B cell (primary cell): ENCODE data around the gene CERCAM. TPM values are rescaled to one million over a fixed set of nuclear protein-coding genes. Genes with fewer than 3 reads are reported as not detected.
"Not testable (repeated sequence)": the region's sequence is repeated elsewhere in the genome, so short reads cannot be mapped to it uniquely, and the experiment has no call there.

Experiments used
- ATAC-seq: fragments of 200-7000 bp; cut with Tn5 transposase; one replicate; pipeline ENCODE4 v1.10.0; 2021; ENCODE audit warnings: low read depth, mild to moderate bottlenecking, moderate number of reproducible peaks, moderate library complexity
- CTCF ChIA-PET: fragments of 350-600 bp; sonication (Branson Sonifier 250); formaldehyde crosslinking; loops from one replicate; lab custom pipeline; 2021; ENCODE audit warnings: antibody characterized with exemption, inconsistent platforms; lab: Charles Lee
- POLR2A ChIA-PET: fragments of 350-600 bp; sonication (Branson Sonifier 250); formaldehyde crosslinking; loops from one replicate; lab custom pipeline; 2021; ENCODE audit warnings: antibody characterized with exemption; lab: Charles Lee
- DNase-seq: peaks from one replicate; pipeline ENCODE4 v3.0.0; 2013
- H2AFZ ChIP-seq: 2 replicates; pipeline ENCODE4 v1.6.1; 2012; ENCODE audit warnings: mild to moderate bottlenecking, low read depth, low read length; ENCODE audit not compliant: insufficient read depth, poor library complexity, severe bottlenecking
- H3K27ac ChIP-seq, 2 donors: 1 replicate in 1 of 2; 2 replicates in 1 of 2; pipeline ENCODE4 v1.5.1; 2012 to 2013; ENCODE audit warnings: low read length in 2 of 2, mild to moderate bottlenecking in 2 of 2, moderate library complexity in 1 of 2
- H3K27me3 ChIP-seq, 4 experiments: fragments of 200-600 bp in 1 of 4; sonication (generic) in 1 of 4; replicated peaks in 1 of 4; 1 replicate in 2 of 4; 2 replicates in 2 of 4; pipeline versions ENCODE4 v1.6.1 to v1.7.0; 2013 to 2016; ENCODE audit warnings: low read length in 3 of 4, mild to moderate bottlenecking in 2 of 4, mixed read lengths in 1 of 4, moderate library complexity in 1 of 4; ENCODE audit not compliant: insufficient read depth in 4 of 4, control insufficient read depth in 3 of 4; ENCODE audit errors: control extremely low read depth in 1 of 4
- H3K36me3 ChIP-seq, 2 experiments: replicated peaks in 1 of 2; 1 replicate in 1 of 2; 2 replicates in 1 of 2; pipeline versions ENCODE4 v1.6.1 to v1.7.1; 2013; ENCODE audit warnings: low read length in 1 of 2; ENCODE audit not compliant: insufficient read depth in 2 of 2, control insufficient read depth in 1 of 2; ENCODE audit errors: control extremely low read depth in 1 of 2, extremely low read depth in 1 of 2
- H3K4me1 ChIP-seq, 2 donors: fragments of 200-600 bp in 1 of 2; sonication (generic) in 1 of 2; 1 replicate in 1 of 2; 2 replicates in 1 of 2; pipeline versions ENCODE4 v1.5.1 to v1.6.1; 2013 to 2017; ENCODE audit warnings: low read length in 2 of 2; ENCODE audit not compliant: control insufficient read depth in 2 of 2, insufficient read depth in 2 of 2
- H3K4me2 ChIP-seq: replicated peaks from 2 replicates; pipeline ENCODE3; 2012; ENCODE audit warnings: mild to moderate bottlenecking, low read depth, low read length; ENCODE audit not compliant: poor library complexity, severe bottlenecking
- H3K4me3 ChIP-seq, 5 experiments: fragments of 200-600 bp in 1 of 5; sonication (generic) in 1 of 5; 1 replicate in 3 of 5; 2 replicates in 2 of 5; pipeline versions ENCODE4 v1.5.1 to v1.7.0; 2011 to 2016; ENCODE audit warnings: low read length in 4 of 5, mild to moderate bottlenecking in 4 of 5, low read depth in 2 of 5, control low read depth in 1 of 5, moderate library complexity in 1 of 5; ENCODE audit not compliant: insufficient read depth in 1 of 5; ENCODE audit errors: control extremely low read depth in 1 of 5, extremely low read depth in 1 of 5
- H3K79me2 ChIP-seq: fragments of 200-600 bp; sonication (generic); one replicate; pipeline ENCODE4 v1.6.0; 2016; ENCODE audit warnings: low read length; ENCODE audit not compliant: control insufficient read depth, insufficient read depth
- H3K9ac ChIP-seq: fragments of 200-600 bp; sonication (generic); 2 replicates; pipeline ENCODE4 v1.6.1; 2017; ENCODE audit warnings: mild to moderate bottlenecking, low read length, moderate library complexity
- H3K9me3 ChIP-seq, 3 donors: one replicate each; pipeline versions ENCODE4 v1.6.1 to v1.7.1; 2013; ENCODE audit warnings: low read length in 2 of 3; ENCODE audit not compliant: control insufficient read depth in 2 of 3, insufficient read depth in 1 of 3; ENCODE audit errors: control extremely low read depth in 1 of 3
- H4K20me1 ChIP-seq: 2 replicates; pipeline ENCODE4 v1.6.0; 2012; ENCODE audit warnings: mild to moderate bottlenecking, low read length; ENCODE audit not compliant: insufficient read depth, control insufficient read depth, poor library complexity, severe bottlenecking
- H3K27ac Mint-ChIP-seq: one replicate; pipeline ENCODE4 v1.8.0; 2021; ENCODE audit warnings: mixed read lengths
- H3K27me3 Mint-ChIP-seq: one replicate; pipeline ENCODE4 v1.8.0; 2021; ENCODE audit warnings: mixed read lengths
- H3K4me1 Mint-ChIP-seq: one replicate; pipeline ENCODE4 v1.8.0; 2021; ENCODE audit warnings: mixed read lengths
- H3K4me3 Mint-ChIP-seq: one replicate; pipeline ENCODE4 v1.8.0; 2021; ENCODE audit warnings: mixed read lengths
- H3K9me3 Mint-ChIP-seq: one replicate; pipeline ENCODE4 v1.8.0; 2022; ENCODE audit warnings: mixed read lengths; ENCODE audit not compliant: insufficient read depth
- CTCF ChIP-seq: fragments of 200-600 bp; IDR thresholded peaks from one replicate; pipeline ENCODE4 v1.8.0; 2022; ENCODE audit warnings: antibody characterized with exemption, mild to moderate bottlenecking
- EZH2 ChIP-seq: IDR thresholded peaks from 2 replicates; pipeline ENCODE4 v1.6.1; 2012; ENCODE audit warnings: borderline replicate concordance, low read depth, mild to moderate bottlenecking, moderate library complexity, low read length; ENCODE audit not compliant: insufficient read depth, poor library complexity, severe bottlenecking
- WGBS: methylation state at CpG from one replicate; pipeline ENCODE4 v1.1.5; 2013; ENCODE audit warnings: missing lambda C conversion rate; ENCODE audit not compliant: insufficient coverage; 5-methylcytosine and 5-hydroxymethylcytosine counted together
- intact Hi-C: fragments of 100-400 bp; cut with micrococcal nuclease; formaldehyde crosslinking; loops from one replicate; pipeline ENCODE4 v1.10.0; 2022
- polyA plus RNA-seq: library from polyadenylated mRNA; depleted of rRNA; stranded (reverse); fragments of >200 nt; gene quantifications from 2 replicates; pipeline ENCODE4 v1.2.3, GENCODE V29; 2012
- total RNA-seq, 2 donors: library from RNA; stranded (reverse); fragments of 120-200 nt in 1 of 2; gene quantifications; 1 replicate in 1 of 2; 2 replicates in 1 of 2; pipeline versions ENCODE4 v1.2.3 to v1.2.4, GENCODE V29; 2013 to 2022

CERCAM gene
- total and polyA plus RNA-seq, 2 donors (not counting 1 experiment from before 2014, with no cell fraction given), result 2.4 to 3.8 TPM

- ATAC-seq (no peak), DNase-seq (no peak)
- Histone ChIP-seq H2AFZ (no peak overlapping the region), H3K36me3 (no peaks in the 10 kb centered on the region), H3K4me2 (no peak overlapping the region), H3K79me2 (no peaks in the 10 kb centered on the region), H3K9me3 (peaks cover 0 to 4% (median 0%) of the 10 kb centered on the region in 3 donors), H3K4me1 (no peaks in the 10 kb centered on the region), H3K27me3 (peaks cover 0 to 41% (median 9%) of the 10 kb centered on the region in 4 experiments), H3K4me3 (no peak overlapping the region), H3K27ac (no peak overlapping the region), H3K9ac (no peak overlapping the region), H4K20me1 (no peaks in the 10 kb centered on the region)
- Mint-ChIP-seq H3K27me3 (peaks cover 52% of the 10 kb centered on the region), H3K9me3 (no peaks in the 10 kb centered on the region), H3K4me1 (no peaks in the 10 kb centered on the region), H3K27ac (no peak overlapping the region), H3K4me3 (no peak overlapping the region)
- ChIA-PET CTCF (interaction anchor here (0.5 to 1.6 kb wide), 4 partner anchors 9 to 553 kb away, joined by 3 to 9 read pairs (median 4); partner anchors contain the start of gene CERCAM), POLR2A (no interaction called here)
- 67% methylated on average over 11 of the region's 11 CpGs for WGBS
- intact Hi-C loops, result loop anchor here (10.0 kb wide), 1 partner anchor 117 kb away; no protein-coding TSS in a partner anchor
- no peak for TF ChIP-seq EZH2
Measured at GRCh38 chr9:128411364-128412119, 9.1 kb upstream of the CERCAM start.

- Histone ChIP-seq H3K9me3 (peaks cover 0 to 4% (median 0%) of the 10 kb centered on the region in 3 donors), H3K4me1 (no peaks in the 10 kb centered on the region), H3K4me2 (no peak overlapping the region), H4K20me1 (no peaks in the 10 kb centered on the region), H2AFZ (no peak overlapping the region), H3K27me3 (peaks cover 0 to 44% (median 10%) of the 10 kb centered on the region in 4 experiments), H3K79me2 (no peaks in the 10 kb centered on the region), H3K4me3 (no peak overlapping the region), H3K9ac (no peak overlapping the region), H3K36me3 (no peaks in the 10 kb centered on the region), H3K27ac (no peak overlapping the region)
- DNase-seq (peak; percentile 46), ATAC-seq (no peak)
- POLR2A ChIA-PET, result interaction anchor here (0.7 kb wide), 1 partner anchor 10 kb away, joined by 8 read pairs; no protein-coding TSS in a partner anchor
- Mint-ChIP-seq H3K4me3 (no peak overlapping the region), H3K27me3 (peaks cover 48% of the 10 kb centered on the region), H3K27ac (no peak overlapping the region), H3K4me1 (no peaks in the 10 kb centered on the region), H3K9me3 (no peaks in the 10 kb centered on the region)
- intact Hi-C loops, result loop anchor here (10.0 kb wide), 1 partner anchor 117 kb away; no protein-coding TSS in a partner anchor
- 21% methylated on average over 11 of the region's 13 CpGs for WGBS
- CTCF ChIA-PET, result interaction anchor here (0.7 to 1.6 kb wide), 4 partner anchors 8 to 51 kb away, joined by 3 to 9 read pairs (median 4); partner anchors contain the start of gene CERCAM
- TF ChIP-seq CTCF (peak; percentile 44), EZH2 (no peak)
Measured at GRCh38 chr9:128412120-128412790, 8.4 kb upstream of the CERCAM start.

GRCh38 chr9:128413728-128414127 lies 6.9 kb upstream of the CERCAM start:
- peaks cover 47% of the 10 kb centered on the region for H3K27me3 Mint-ChIP-seq
- not testable (repeated sequence) for H3K27ac Mint-ChIP-seq

More at GRCh38 chr9:128413728-128414127, 6.9 kb upstream of the CERCAM start:
- ATAC-seq, POLR2A ChIA-PET, H3K4me3 Mint-ChIP-seq, H3K9me3 Mint-ChIP-seq, DNase-seq, H3K9ac ChIP-seq, H3K4me1 ChIP-seq, H3K36me3 ChIP-seq, H3K9me3 ChIP-seq, H3K4me2 ChIP-seq, H3K4me1 Mint-ChIP-seq, H3K79me2 ChIP-seq, H3K4me3 ChIP-seq, H4K20me1 ChIP-seq, H2AFZ ChIP-seq, H3K27ac ChIP-seq: not testable (repeated sequence)
- H3K27me3 ChIP-seq, result peaks cover 0 to 39% (median 7%) of the 10 kb centered on the region in 4 experiments
- 87% methylated on average over 12 of the region's 13 CpGs for WGBS
- intact Hi-C loops, result loop anchor here (10.0 kb wide), 1 partner anchor 119 kb away; no protein-coding TSS in a partner anchor
- CTCF ChIA-PET, result interaction anchor here (1.0 to 1.5 kb wide), 2 partner anchors 25 to 52 kb away, joined by 3 read pairs; no protein-coding TSS in a partner anchor
